Choroid plexus epithelial cell (primary cell): ENCODE results near the gene INAFM1.
"Not testable (repeated sequence)": the region's sequence is repeated elsewhere in the genome, so short reads cannot be mapped to it uniquely, and the experiment has no call there.

ENCODE experiments used
- DNase-seq: peaks from one replicate; pipeline ENCODE4 v3.0.0-alpha.2; 2010; ENCODE audit warnings: low read depth
- H3K4me3 ChIP-seq: 2 replicates; pipeline ENCODE4 v1.5.1; 2011; ENCODE audit warnings: low read depth, mild to moderate bottlenecking, control low read depth, low read length, moderate library complexity
- CTCF ChIP-seq: conservative IDR thresholded peaks from 2 replicates; pipeline ENCODE4 v1.5.1; 2011; ENCODE audit warnings: low read depth, mild to moderate bottlenecking, control low read depth, inconsistent platforms, low read length, moderate library complexity

INAFM1 gene

GRCh38 chr19:47256693-47257410, 17.8 kb upstream of the INAFM1 start:
- H3K4me3 ChIP-seq = peak overlapping the region; percentile 73
- TF ChIP-seq CTCF = no peak
- peak; percentile 100 for DNase-seq

DNA sequence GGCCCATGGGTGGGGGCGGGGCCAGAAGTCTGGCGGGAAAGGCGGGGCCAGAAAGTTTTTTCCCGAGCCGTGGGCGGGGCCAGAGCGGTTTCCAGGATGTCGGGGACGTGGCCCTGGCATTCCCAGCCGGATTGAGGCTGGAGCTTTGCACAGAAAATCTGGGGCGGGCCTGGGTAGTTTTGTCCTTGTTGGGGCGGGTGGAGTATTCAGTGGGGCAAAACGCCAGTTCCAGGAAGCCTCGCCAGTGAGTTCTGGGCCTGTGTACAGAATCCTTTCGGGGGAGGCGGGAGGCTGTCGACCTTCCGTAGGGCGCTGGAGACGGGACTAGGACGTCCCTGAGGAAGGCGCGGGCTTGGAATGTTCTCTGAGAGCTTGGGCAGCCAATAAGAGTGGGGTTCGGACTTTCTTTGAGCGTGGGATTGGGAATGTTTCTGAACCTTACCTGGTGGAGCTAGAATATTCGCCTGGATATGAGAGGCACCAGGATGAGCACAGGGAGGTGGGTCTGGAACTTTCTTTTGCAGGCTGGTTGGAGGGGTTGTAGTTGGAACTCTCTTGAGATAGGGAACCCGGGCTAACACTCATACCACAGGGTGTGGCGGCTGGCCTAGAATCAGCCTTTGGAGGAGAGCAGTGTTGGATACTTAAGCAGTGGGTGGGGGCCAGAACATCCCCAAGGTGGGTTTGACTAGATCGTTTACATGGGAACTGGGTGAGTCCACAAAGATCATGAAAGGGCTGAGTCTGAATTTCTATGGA, 17.1 kb upstream of the INAFM1 start:
- peak overlapping the region; percentile 67 for H3K4me3 ChIP-seq
- TF ChIP-seq CTCF = no peak
- DNase-seq = no peak

DNA sequence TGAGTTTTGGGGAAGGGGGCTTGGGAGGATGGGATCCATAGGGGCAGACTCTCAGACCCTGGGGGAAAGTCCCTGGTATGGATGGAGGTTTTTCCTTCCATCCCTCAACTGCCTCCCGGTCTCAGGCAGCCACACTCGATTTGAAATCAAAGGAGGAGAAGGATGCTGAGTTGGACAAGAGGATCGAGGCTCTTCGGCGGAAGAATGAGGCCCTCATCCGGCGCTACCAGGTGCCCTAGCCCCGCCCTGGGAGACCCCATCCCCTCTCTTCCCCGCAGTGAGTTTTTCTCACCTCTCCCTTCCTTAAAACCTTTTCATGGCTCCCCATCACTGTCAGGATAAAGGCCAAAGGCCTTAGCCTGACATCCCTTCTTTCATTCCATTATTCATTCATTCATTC, 16.3 kb upstream of the INAFM1 start:
- no peak for DNase-seq
- peak overlapping the region; percentile 67 for H3K4me3 ChIP-seq
- TF ChIP-seq CTCF = no peak

DNA sequence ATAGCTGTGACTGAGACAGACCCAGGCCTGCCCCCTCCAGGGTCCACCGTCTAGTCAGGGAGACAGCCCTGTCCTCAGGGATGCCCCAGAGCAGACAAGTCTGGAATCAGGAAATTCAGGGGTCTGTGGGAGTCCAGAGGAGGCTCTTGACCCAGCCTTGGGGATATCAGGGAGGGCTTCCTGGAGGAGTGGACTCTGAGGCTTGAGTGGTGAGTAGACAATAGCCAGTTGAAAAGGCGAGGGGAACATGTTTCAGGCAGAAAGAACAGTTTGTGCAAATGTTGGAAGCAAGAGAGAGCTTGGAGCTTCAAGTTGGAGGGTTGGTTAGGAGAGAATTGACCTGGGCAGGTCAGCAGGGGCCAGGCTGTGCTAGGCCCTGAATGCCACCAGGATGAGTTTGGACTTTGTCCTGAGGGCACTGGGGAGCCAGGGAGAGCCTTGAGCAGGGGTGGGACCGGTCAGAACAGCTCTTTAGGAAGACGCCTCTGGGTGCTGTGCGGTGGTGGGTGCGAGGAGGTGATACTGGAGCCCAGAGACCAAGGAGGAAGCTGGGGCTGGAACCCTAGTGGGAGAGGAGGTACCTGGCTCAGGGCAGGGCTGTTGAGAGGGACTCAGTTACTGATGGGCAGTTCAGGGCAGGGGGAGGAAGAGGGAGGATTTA, 15.7 kb upstream of the INAFM1 start:
- H3K4me3 ChIP-seq = no peak overlapping the region

DNA sequence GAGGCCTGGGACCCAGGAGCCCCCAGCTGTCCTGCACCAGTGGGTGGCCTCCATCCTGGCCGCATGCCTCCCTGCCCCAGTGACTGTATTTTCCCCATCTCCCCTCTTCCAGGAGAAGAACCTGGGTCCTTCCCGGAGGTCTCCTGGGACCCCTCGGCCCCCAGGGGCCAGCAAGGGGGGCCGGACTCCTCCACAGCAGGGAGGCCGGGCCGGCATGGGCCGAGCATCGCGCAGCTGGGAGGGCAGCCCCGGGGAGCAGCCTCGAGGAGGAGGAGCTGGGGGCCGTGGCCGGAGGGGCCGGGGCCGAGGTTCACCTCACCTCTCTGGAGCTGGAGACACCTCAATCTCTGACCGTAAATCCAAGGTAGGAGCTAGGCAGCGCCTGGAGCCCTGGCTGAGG, 14.2 kb upstream of the INAFM1 start:
- DNase-seq = no peak
- no peak overlapping the region for H3K4me3 ChIP-seq
- no peak for TF ChIP-seq CTCF

More for the DNA sequence above, 15.7 kb upstream of the INAFM1 start:
- DNase-seq = no peak
- no peak for TF ChIP-seq CTCF

DNA sequence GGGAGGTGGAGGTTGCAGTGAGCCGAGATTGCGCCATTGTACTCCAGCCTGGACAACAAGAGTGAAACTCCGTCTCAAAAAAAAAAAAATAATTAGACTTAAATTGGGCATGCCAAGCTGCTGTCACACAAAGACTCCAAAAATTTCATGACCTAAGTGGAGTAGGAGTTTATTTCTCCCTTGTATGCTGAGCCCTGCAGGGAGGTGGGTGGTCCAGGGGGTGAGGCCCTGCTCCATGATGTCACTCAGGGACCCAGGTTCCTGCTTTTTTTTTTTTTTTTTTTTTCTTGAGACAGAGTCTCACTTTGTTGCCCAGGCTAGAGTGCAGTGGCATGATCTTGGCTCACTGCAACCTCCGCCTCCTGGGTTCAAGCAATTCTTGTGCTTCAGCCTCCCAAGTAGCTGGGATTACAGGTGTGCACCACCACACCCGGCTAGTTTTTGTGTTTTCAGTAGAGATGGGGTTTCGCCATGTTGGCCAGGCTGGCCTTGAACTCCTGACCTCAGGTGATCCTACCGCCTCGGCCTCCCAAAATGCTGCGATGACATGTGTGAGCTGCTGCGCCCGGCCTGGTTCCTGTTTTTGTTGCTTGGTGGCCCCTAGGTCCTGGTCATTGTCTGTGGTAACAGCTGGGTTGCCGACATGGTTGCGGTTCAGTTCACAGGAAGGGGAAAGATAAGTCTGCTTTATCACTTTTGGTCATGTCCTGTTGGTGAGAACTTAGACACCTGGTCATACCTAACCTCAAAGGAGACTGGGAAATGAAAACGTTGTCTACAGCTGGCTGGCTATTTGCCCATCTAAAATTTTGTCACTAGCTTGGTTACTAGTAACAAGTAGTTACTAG, 12.5 kb upstream of the INAFM1 start:
- H3K4me3 ChIP-seq, DNase-seq: not testable (repeated sequence)

- TF ChIP-seq CTCF = no peak
- H3K4me3 ChIP-seq = no peak overlapping the region
- DNase-seq = no peak
Observed at GRCh38 chr19:47264629-47265028, 10.1 kb upstream of the INAFM1 start.
